Stimulated activated CD8-positive, alpha-beta memory T cell treated with anti-CD3 and anti-CD28 coated beads, Interleukin-12 subunit alpha, Interleukin-12 subunit beta, amount 100 ng/mL, for 24 hours (primary cell): ENCODE measurements around the gene SCG3.

Experiments
- DNase-seq: peaks from one replicate; pipeline ENCODE4 v3.0.0-alpha.2; 2020; ENCODE audit errors: extremely low read depth

SCG3 gene

GRCh38 chr15:51758645-51759044 is 77.3 kb downstream of the SCG3 start:
- DNase-seq = no peak

DNA sequence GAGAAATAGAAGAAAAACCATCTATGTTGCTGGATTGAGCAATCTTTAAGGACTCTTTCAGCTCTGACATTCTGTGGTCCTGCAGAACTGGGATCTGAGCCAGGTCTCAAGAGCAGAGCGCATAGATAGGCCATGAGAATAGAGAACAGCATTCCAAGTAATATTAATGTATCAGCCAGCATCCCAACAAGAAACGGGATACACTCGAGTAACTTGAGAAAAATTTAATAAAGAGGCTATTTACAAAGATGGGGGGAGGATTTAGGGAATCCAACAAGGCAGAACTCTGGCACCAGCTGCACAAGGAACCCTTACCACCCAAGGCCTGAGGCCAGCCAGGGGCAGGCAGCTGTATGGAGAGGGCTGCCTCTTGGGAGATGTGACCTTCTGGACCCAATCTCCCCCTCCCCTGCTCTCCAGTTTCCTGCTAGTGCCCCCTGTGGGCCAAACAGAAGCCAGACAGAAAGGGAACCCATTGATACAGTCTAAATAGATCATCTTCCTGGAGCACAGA is 78.3 kb downstream of the SCG3 start:
- no peak for DNase-seq

DNA sequence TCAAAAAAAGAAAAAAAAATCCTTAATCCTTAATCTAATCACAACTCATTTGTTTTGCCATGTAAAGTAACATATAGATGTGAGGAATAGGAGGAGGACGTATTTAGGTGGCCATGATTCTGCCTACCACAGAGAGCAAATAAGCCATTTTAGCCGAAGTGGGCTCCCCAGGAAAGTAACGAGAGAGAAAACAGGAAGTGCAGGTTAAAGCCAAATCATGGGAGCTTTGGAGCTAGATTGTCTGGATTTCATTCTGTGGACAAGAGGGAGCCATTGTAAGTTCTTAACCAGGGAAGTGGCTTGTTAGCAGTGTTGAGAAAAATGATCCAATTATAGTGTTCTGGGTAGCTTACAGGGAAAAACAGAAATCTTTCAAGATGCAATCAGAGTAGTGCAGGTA is 79.5 kb downstream of the SCG3 start:
- DNase-seq = no peak

GRCh38 chr15:51765751-51766150 is 84.4 kb downstream of the SCG3 start:
- DNase-seq = no peak

DNA sequence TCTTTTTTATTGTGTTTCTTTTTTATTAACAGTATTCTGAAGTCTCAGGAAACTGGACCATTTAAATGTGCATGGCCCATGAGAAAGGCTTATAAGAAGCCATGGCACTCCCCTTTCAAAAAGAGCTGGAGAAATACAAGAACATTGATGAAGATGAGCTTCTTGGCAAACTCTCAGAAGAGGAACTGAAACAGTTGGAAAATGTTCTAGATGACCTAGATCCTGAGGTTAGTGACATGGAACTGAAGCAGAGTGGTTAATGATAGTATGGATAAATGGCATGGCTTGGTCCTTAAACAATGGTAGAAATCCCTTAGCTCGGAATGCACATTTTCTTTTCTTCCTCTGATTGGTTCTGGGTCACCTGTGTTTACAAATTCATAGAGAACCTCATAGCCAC is 85.0 kb downstream of the SCG3 start:
- DNase-seq = no peak

- DNase-seq = no peak
Observed at GRCh38 chr15:51768018-51768417, 86.7 kb downstream of the SCG3 start.
